Effector memory CD4-positive, alpha-beta T cell (primary cell): ENCODE data around the gene TMEM59L.

ENCODE experiments used
- DNase-seq, 3 donors: peaks; one replicate each; pipeline ENCODE4 v3.0.0-alpha.2; 2020
- H3K27ac ChIP-seq: 2 replicates; pipeline ENCODE4 v1.7.0; 2013; ENCODE audit warnings: mild to moderate bottlenecking, low read length, moderate library complexity; ENCODE audit not compliant: insufficient read depth, poor library complexity, severe bottlenecking
- H3K27me3 ChIP-seq: replicated peaks from 2 replicates; pipeline ENCODE4 v1.7.0; 2013; ENCODE audit warnings: mild to moderate bottlenecking, low read length; ENCODE audit not compliant: insufficient read depth, control insufficient read depth, poor library complexity, severe bottlenecking
- H3K36me3 ChIP-seq: 2 replicates; pipeline ENCODE4 v1.7.0; 2013; ENCODE audit warnings: mild to moderate bottlenecking, low read length, moderate library complexity; ENCODE audit not compliant: control insufficient read depth, insufficient read depth
- H3K4me1 ChIP-seq: 2 replicates; pipeline ENCODE4 v1.7.0; 2013; ENCODE audit warnings: low read length, mild to moderate bottlenecking; ENCODE audit not compliant: control insufficient read depth, insufficient read depth, poor library complexity, severe bottlenecking
- H3K4me3 ChIP-seq: 2 replicates; pipeline ENCODE4 v1.7.0; 2013; ENCODE audit warnings: low read length, low read depth, mild to moderate bottlenecking; ENCODE audit not compliant: insufficient read depth, poor library complexity, severe bottlenecking
- H3K9me3 ChIP-seq: 2 replicates; pipeline ENCODE4 v1.7.0; 2013; ENCODE audit warnings: mild to moderate bottlenecking, low read length, moderate library complexity; ENCODE audit not compliant: control insufficient read depth

TMEM59L gene

DNA sequence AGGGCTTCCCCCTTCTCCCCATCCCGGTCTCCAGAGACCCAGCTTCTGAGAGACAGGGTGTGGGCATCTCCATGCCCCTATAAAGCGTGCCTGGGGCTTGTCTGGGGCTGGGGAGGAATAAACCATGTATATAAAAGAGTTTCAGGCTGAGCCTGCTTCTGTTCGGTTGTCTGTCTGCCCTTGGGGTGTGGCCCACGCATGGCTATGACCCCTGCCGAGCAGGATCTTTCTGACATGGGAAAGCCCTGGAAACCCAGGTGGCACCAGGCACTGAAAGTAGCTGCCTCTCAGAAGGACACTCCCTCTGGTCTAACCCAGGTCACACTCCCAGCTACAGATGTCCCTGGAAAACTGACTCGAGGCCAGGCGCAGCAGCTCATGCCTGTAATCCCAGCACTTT is 8.2 kb downstream of the TMEM59L start:
- DNase-seq: no peak
- Histone ChIP-seq H3K27ac (no peak overlapping the region), H3K36me3 (no peaks in the 10 kb centered on the region), H3K4me3 (no peak overlapping the region), H3K27me3 (peaks cover 5% of the 10 kb centered on the region), H3K9me3 (no peaks in the 10 kb centered on the region), H3K4me1 (no peaks in the 10 kb centered on the region)

GRCh38 chr19:18626906-18627305 is 14.2 kb downstream of the TMEM59L start:
- H3K4me1 ChIP-seq: no peaks in the 10 kb centered on the region
- no peak overlapping the region for H3K27ac ChIP-seq
- no peaks in the 10 kb centered on the region for H3K27me3 ChIP-seq
- H3K4me3 ChIP-seq: no peak overlapping the region
- no peak for DNase-seq
- no peaks in the 10 kb centered on the region for H3K36me3 ChIP-seq
- no peaks in the 10 kb centered on the region for H3K9me3 ChIP-seq

DNA sequence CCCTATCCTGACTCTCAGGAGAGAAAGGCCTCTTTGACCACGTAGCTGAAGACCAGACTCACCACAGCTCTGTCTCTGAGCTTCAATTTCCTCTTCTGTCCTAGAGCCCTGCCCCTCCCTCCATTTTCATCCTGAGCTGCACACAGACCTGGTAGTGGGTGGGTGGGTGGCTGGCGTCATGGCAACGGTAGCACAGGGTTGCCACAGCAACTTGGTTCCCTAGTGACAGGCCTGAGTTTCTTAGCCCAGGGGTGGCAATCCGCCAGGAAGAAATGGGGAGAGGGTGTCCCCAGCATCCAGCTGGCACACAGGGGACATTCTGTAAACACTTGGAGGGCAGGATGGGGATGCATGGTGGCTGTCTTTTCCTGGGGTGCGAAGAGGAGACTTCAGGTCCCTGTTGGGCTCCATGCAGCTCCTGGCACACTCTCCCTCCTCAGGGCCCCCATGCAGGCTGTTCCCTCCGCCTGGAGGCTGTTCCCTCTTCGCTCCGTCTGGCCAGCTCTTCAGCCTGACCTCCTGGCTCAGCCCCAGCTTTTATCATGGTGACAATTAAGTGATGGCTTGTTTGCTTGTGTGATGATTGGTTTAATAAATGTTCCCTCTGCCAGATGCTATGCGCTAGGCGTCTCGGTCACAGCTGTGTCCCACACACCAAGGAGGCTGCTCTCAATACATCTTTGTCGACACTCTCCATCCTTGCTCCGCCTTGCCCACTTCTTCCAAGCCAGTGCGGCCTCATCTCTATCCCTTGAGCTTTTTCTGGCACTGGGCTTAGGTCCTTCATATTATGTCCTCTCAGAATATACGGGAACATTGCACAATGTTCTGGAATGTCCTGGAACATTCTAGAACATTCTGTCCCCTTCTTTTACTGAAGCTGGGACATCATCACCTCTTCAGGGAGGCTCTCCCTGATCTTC is 16.8 kb downstream of the TMEM59L start:
- H3K27me3 ChIP-seq: no peaks in the 10 kb centered on the region
- DNase-seq: no peak
- H3K4me3 ChIP-seq: no peak overlapping the region
- H3K4me1 ChIP-seq: no peaks in the 10 kb centered on the region
- no peaks in the 10 kb centered on the region for H3K9me3 ChIP-seq
- no peaks in the 10 kb centered on the region for H3K36me3 ChIP-seq
- H3K27ac ChIP-seq: no peak overlapping the region

GRCh38 chr19:18633321-18633720 is 20.7 kb downstream of the TMEM59L start:
- Histone ChIP-seq H3K27me3 (no peaks in the 10 kb centered on the region), H3K4me1 (peaks cover 7% of the 10 kb centered on the region), H3K4me3 (no peak overlapping the region), H3K27ac (no peak overlapping the region), H3K36me3 (no peaks in the 10 kb centered on the region), H3K9me3 (no peaks in the 10 kb centered on the region)
- no peak for DNase-seq

GRCh38 chr19:18634612-18635297 is 22.1 kb downstream of the TMEM59L start:
- peaks cover 7% of the 10 kb centered on the region for H3K4me1 ChIP-seq

GRCh38 chr19:18635831-18636182 is 23.1 kb downstream of the TMEM59L start:
- Histone ChIP-seq H3K27ac (no peak overlapping the region), H3K9me3 (no peaks in the 10 kb centered on the region), H3K4me3 (no peak overlapping the region), H3K36me3 (no peaks in the 10 kb centered on the region), H3K4me1 (peaks cover 7% of the 10 kb centered on the region), H3K27me3 (no peaks in the 10 kb centered on the region)
- no peak for DNase-seq

More at GRCh38 chr19:18634612-18635297, 22.1 kb downstream of the TMEM59L start:
- H3K36me3 ChIP-seq: no peaks in the 10 kb centered on the region
- no peak for DNase-seq
- H3K4me3 ChIP-seq: no peak overlapping the region
- no peaks in the 10 kb centered on the region for H3K27me3 ChIP-seq
- H3K9me3 ChIP-seq: no peaks in the 10 kb centered on the region
- no peak overlapping the region for H3K27ac ChIP-seq

- DNase-seq: peak; percentile 99 to 100 (median 99)
- no peaks in the 10 kb centered on the region for H3K9me3 ChIP-seq
- H3K27ac ChIP-seq: peak overlapping the region; percentile 66
- no peaks in the 10 kb centered on the region for H3K36me3 ChIP-seq
- H3K4me1 ChIP-seq: peaks cover 7% of the 10 kb centered on the region
- H3K4me3 ChIP-seq: peak overlapping the region; percentile 67
- no peaks in the 10 kb centered on the region for H3K27me3 ChIP-seq
These were observed 23.7 kb downstream of the TMEM59L start for GRCh38 chr19:18636183-18636968.

DNA sequence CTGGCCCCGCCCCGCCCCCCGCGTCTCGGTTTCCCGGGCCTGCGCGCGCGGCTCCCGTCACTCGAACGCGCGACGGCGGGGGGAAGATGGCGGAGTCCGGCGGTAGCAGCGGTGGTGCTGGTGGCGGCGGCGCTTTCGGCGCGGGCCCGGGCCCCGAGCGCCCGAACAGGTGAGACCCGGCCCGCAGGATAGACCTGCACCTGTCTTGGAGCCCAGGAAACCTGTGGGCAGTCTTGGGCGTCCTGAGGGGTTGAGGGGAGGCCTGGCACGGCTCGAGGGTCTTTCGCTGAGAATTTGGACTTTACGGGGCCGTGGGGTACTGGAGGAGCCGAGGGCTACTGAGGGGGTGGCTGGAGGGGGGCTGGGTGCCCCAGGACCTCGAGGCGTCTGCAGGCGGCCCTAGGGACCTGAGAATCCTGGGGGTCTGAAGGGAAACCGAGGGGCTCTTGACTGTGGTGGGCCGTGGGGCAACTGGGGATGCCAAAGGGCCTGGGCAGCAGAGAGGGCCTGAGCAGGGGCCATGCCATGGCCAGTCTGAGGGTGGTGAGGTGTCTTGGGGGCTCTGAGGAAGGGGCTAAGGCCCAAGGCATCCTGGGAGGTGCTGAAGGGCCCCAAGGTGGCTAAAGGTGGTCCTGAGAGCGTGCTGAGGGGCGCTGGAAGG is 24.4 kb downstream of the TMEM59L start, which contains the start of gene KLHL26:
TSS of gene KLHL26 (plus strand) at position 60 of the 661 bp plus-strand sequence. CDS start at position 87, 27 bp downstream.
- H3K4me1 ChIP-seq: peaks cover 7% of the 10 kb centered on the region
- H3K4me3 ChIP-seq: peak within 1 kb of the TSS; percentile 67
- H3K27ac ChIP-seq: peak within 1 kb of the TSS; percentile 79
- H3K9me3 ChIP-seq: no peaks in the 10 kb centered on the region
- DNase-seq: no peak
- no peaks in the 10 kb centered on the region for H3K36me3 ChIP-seq
- no peaks in the 10 kb centered on the region for H3K27me3 ChIP-seq
